SK-N-SH treated with all-trans-retinoic acid at 6 μM for 48 hours (cell line): ENCODE measurements around the gene HS3ST5.

ENCODE experiments used
- BACH2 ChIP-seq: fragments of 250-450 bp; sonication (Bioruptor Pico); IDR thresholded peaks from 2 replicates; pipeline ENCODE4 v1.9.0; 2021; ENCODE audit warnings: mild to moderate bottlenecking, borderline replicate concordance
- CREB5 ChIP-seq: fragments of 250-450 bp; sonication (Bioruptor Pico); IDR thresholded peaks from 2 replicates; pipeline ENCODE4 v1.5.1; 2020; ENCODE audit warnings: low read depth, mild to moderate bottlenecking, moderate library complexity
- ISL1 ChIP-seq: fragments of 250-450 bp; sonication (Bioruptor Pico); IDR thresholded peaks from 2 replicates; pipeline ENCODE4 v2.1.2; 2022; ENCODE audit warnings: mild to moderate bottlenecking, moderate library complexity
- ZFP30 ChIP-seq: fragments of 450-650 bp; formaldehyde crosslinking; IDR thresholded peaks from 2 replicates; pipeline ENCODE4 v1.5.0; 2022; ENCODE audit warnings: mild to moderate bottlenecking, moderate library complexity
- TF ChIP-seq, protein P1 (sequence below): fragments of 250-450 bp; sonication (Bioruptor Pico); IDR thresholded peaks from 2 replicates; pipeline ENCODE4 v1.8.0; 2021; ENCODE audit warnings: low read depth, mild to moderate bottlenecking, moderate library complexity, borderline replicate concordance

DNA sequence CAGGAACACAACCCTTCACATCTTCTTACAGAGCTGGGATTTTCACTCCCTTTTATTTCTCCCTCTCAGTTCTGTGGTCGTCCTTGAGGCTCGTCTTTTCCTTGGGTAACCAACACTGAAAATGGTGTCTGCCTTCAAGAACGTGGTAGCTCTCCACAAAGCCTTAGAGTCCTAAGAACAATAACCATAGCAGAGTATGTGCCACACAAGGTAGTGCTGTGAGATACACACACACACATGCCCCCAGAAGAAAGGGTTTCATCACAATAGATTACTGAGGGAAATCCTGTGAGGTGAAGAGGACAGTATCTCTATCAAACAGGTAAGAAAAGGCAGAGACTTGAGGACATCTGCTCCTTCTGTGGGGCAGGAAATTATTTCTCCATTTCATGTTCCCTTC is 267.0 kb downstream of the HS3ST5 start:
- no peak for TF ChIP-seq ZFP30 (CRISPR knock-in tag)
- TF ChIP-seq, protein P1, sequence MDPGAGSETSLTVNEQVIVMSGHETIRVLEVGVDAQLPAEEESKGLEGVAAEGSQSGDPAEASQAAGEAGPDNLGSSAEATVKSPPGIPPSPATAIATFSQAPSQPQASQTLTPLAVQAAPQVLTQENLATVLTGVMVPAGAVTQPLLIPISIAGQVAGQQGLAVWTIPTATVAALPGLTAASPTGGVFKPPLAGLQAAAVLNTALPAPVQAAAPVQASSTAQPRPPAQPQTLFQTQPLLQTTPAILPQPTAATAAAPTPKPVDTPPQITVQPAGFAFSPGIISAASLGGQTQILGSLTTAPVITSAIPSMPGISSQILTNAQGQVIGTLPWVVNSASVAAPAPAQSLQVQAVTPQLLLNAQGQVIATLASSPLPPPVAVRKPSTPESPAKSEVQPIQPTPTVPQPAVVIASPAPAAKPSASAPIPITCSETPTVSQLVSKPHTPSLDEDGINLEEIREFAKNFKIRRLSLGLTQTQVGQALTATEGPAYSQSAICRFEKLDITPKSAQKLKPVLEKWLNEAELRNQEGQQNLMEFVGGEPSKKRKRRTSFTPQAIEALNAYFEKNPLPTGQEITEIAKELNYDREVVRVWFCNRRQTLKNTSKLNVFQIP (CRISPR knock-in tag) = no peak
- TF ChIP-seq ISL1 (CRISPR knock-in tag) = no peak
- TF ChIP-seq CREB5 = no peak
- TF ChIP-seq BACH2 (CRISPR knock-in tag) = no peak
